GM12891 (cell line): ENCODE measurements around the gene NKX2-2.

Source experiments
- PAX5 ChIP-seq: IDR thresholded peaks from 2 replicates; pipeline ENCODE4 v1.6.1; 2011; ENCODE audit warnings: low read length, moderate library complexity, mild to moderate bottlenecking; ENCODE audit not compliant: insufficient read depth, severe bottlenecking
- POLR2A ChIP-seq: IDR thresholded peaks from 2 replicates; pipeline ENCODE4 v1.6.1; 2011; ENCODE audit warnings: low read depth, low read length, control low read depth
- POLR2AphosphoS5 ChIP-seq: IDR thresholded peaks from 2 replicates; pipeline ENCODE4 v1.6.1; 2011; ENCODE audit warnings: low read depth, low read length, control low read depth
- POU2F2 ChIP-seq: IDR thresholded peaks from 2 replicates; pipeline ENCODE4 v1.6.1; 2011; ENCODE audit warnings: low read depth, mild to moderate bottlenecking, control low read depth, low read length, moderate library complexity
- SPI1 ChIP-seq: IDR thresholded peaks from 2 replicates; pipeline ENCODE4 v1.6.1; 2011; ENCODE audit warnings: low read depth, low read length, control low read depth
- TAF1 ChIP-seq: IDR thresholded peaks from 2 replicates; pipeline ENCODE4 v1.6.1; 2011; ENCODE audit warnings: low read depth, low read length, control low read depth

GRCh38 chr20:21521596-21522480, 8.0 kb upstream of the NKX2-2 start:
- TF ChIP-seq POLR2A (no peak), TAF1 (no peak), SPI1 (no peak), POLR2AphosphoS5 (no peak), POU2F2 (no peak), PAX5 (no peak)
